ENCODE measurements around the gene SYT15.
"Not testable (repeated sequence)": the region's sequence is repeated elsewhere in the genome, so short reads cannot be mapped to it uniquely, and the experiment has no call there.

The SYT15 gene

DNA sequence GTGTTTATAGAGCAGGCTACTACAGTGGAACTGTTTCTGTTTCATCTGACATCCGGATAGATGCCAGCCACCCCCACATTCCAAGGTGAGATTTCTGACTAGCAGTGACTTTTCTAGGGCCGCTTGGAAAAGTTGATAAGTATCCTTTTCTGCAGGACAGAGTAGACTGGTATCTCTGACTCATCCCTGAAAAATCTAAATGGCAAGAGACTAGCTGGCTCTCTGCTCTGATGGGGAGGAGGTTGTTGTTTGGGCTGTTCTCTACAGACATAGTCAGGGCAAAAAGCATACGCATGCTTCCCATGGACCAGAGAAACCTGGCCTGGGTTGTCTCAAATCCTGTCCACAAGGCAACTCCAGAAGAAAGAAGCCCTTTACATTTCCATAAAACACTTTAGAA is 10.7 kb downstream of the SYT15 start:
- not testable (repeated sequence) for DNase-seq (ENCODE audit: low spot score)

DNA sequence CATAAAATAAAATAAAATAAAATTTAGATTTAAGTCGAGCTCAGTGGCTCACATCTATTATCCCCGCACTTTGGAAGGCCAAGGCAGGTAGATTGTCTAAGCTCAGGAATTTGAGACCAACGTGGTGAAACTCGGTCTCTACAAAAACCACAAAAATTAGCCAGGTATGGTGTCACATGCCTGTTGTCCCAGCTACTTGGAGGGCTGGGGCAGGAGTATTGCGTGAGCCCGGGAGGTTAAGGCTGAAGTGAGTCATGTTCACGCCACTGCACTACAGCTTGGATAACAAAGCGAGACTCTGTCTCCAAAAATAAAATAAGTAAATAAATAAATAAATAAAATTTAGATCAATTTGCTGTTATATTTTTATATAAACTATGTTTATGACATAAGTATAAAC is 12.1 kb downstream of the SYT15 start:
- not testable (repeated sequence) for DNase-seq (ENCODE audit: low spot score)

DNA sequence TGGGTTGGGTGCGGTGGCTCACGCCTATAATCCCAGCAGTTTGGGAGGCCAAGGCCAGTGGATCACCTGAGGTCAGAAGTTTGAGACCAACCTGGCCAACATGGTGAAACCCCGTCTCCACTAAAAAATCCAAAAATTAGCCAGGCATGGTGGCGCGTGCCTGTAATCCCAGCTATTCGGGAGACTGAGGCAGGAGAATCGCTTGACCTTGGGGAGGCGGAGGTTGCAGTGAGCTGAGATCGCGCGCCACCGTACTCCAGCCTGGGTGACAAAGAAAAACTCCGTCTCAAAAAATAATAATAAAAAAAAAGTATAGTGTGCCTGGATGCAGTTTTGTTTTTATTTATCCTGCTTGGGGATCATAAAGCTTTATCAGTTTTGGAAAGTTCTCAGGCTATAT is 14.4 kb downstream of the SYT15 start:
- not testable (repeated sequence) for DNase-seq (ENCODE audit: low spot score)

DNA sequence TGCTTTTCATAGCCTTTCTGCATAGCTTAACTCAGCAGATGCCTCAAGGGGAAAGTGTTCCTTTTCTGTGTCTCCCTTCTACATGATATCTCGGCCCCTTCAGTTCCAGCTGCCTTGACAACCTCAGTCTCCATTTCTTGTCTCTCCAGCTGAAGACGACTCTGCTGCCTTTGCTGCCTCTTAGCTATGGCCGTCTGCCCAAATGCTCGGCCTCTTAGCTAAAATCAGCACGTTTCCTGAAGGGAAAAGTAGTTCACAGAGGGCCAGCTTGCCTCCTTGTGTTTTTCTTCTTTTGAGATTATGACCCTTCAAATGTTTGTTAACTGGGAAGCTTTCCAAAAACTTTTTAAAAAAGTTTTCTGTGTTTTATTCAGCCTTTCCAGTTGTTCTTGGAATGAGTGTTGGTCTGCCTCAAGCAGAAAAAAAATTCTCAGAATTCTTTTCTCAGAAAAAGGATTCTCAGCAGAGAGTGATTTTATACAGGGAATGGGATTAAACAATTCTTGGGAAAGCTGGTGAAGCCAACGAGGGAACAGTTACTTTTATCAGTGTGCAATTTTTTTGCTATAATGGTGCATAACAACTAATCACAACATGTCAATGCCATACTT is 15.6 kb downstream of the SYT15 start:
- DNase-seq (ENCODE audit: low spot score): not testable (repeated sequence)

DNA sequence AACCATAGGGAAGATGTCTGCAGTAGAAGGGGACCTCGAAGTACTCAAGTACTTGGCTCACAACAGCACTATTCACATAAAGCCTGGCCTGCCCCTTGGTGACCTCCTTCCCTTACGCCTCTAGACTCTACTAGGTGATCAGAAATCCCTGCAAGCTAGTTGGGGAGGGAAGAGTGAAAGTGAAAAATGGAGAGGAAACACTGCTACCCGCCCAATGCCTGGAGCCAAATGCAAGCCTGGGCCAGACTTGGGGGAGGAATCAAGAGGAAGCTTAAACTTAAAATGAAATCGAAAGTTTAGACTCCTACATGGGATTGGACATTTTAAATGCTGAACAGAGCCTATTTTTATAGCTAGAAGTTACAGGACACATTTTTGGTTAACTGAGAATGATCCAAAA is 17.6 kb downstream of the SYT15 start:
- DNase-seq (ENCODE audit: low spot score): not testable (repeated sequence)

DNA sequence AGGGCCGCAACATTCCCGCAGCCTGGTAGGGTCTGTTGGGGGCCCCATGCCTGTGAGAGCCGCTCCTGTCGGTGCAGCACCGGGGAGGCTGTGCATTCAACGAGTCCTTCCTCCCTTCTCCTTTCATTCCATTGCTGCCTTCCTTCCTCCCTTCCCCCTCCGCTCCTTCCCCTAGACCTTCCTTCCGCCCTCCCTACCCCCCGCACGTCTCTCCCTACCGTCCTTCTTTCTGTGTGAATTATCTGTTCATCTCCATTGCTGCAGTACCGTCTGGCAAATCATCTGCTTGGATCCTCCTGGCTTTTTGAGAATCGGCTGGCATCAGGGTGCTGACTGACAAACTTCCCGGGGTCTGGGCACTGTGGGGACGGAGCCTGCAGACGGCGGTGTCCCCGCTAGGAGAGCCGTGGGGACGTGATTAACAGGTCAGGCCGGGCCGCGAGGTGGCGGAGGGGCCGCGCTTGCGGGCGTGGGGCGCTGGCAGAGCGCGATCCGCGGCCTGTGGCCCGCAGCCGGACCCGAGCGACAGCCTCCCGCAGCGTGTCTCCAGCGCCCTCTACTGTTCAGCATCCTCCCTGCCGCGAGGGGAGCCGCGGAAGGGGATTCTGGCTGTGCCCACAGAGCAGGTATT is 18.8 kb downstream of the SYT15 start:
- not testable (repeated sequence) for DNase-seq (ENCODE audit: low spot score)

DNA sequence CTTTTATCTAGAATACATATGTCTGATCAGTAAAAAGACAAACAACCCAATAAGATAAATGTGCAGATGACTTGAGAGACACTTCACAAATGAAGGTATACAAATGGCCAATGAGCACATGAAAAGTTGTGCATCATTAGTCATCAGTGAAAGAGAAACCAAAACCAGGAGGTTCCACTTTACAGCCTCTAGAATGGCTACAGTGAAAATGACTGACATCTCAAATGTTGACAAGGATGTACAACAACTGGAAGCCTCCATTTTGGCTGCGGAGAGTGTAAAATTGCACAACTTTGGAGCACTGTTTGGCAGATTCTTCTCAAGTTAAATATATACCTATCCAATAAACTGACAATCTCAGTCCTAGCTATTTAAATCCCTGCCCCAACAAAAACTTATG is 21.6 kb downstream of the SYT15 start:
- DNase-seq (ENCODE audit: low spot score): not testable (repeated sequence)

DNA sequence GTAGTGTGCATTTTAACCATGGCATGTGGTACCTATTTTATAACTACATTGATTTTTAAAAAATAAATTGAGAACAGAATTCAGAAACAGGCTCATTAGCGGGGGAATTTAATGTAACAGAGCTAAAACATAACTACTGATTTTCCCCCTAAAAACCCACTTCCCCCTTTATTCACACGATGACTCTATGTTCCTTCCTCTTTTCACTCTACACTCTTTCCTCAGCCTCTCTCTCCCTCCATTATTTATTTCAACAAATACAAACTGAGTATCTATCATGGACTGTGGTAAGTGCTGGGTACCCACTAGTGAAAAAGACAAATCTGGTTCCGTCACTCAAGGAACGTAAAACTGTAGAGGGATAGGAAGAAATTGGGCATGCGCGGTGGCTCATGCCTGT is 36.6 kb downstream of the SYT15 start:
- not testable (repeated sequence) for DNase-seq (ENCODE audit: low spot score)

DNA sequence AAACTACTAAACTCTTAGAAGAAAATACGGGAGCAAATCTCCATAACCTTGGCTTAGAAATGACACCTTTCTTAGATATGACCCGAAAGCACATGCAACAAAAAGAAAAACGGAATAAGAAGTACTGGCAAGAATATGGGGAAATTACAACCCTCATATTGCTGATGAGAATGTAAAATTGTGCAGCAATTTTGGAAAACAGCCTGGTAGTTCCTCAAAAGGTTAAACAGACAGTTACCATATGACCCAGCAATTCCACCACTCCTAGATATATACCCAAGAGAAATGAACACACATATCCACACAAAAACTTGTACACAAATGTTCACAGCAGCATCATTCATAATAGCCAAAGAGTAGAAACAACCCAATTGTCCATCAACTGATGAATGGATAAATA is 37.3 kb downstream of the SYT15 start:
- not testable (repeated sequence) for DNase-seq (ENCODE audit: low spot score)

DNA sequence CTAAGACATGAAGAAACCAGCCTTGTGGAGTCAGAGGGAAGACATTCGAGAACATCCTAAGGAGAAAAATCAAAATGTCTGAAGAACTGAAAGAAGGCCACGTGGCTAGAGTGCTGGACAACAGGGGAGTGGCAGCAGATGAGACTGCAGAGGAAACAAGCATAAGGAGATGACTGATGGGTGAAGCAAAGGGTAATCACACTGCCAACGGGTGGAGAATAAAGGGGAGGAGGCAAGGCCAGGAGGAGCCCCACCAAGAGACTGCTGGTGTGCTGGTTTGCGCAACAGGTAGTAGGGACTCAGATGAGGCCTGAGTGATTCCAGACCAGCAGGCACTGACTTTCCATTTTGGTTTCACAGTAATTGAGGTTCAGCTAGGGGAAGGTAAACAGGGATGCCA is 38.2 kb downstream of the SYT15 start:
- not testable (repeated sequence) for DNase-seq (ENCODE audit: low spot score)

DNA sequence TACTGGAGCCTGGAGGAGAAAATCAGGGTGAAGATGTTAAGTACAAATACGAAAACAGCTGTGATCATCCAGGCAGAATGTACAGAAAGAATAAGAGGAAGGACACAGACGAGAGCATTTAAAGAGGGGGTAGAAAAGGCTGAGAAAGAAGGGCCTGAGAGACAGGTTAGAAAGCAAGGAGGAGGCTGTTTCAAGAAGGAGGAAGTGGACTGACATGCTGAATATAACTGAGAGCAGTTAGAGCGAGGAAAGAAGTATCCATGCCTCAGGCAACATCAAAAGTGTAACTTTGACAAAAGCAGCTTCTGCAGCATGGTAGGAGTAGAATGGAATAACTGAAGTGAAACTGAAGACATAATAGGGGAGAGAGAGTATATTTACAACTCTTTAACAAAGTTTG is 39.0 kb downstream of the SYT15 start:
- not testable (repeated sequence) for DNase-seq (ENCODE audit: low spot score)

DNA sequence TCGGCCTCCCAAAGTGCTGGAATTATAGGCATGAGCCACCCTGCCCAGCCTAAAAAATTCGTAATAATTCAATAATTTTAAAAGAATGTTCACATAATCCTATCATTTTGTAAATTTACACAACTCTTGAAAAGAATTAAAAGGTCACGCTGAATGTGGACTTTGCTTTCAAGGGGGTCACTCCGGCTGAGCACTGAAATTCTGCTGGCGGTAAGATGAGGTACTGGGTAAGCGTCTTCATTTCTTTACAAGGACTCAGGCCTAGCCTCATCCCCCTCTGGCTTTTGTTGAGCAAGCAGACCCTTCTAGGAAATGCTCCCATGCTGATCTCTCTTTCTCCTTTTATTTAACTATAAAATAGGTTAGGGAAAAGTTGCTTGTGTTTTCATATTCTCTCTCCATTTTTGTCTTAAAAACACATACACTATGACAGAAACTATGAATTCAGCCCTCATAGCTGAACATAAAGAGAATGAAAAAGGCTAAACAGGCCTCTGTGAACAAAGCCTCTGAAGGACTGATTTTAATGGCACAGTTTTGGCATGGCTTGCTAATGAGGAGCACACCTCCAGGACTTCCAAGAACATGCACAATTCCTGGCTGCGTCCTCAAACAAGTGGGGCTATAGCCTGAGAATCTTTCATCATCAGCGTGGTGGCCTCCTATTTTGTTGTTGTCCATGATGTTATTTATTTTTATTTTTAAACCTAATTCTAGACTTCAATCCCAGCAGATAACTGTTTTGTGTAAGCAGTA is 45.1 kb downstream of the SYT15 start:
- DNase-seq (ENCODE audit: low spot score): not testable (repeated sequence)

DNA sequence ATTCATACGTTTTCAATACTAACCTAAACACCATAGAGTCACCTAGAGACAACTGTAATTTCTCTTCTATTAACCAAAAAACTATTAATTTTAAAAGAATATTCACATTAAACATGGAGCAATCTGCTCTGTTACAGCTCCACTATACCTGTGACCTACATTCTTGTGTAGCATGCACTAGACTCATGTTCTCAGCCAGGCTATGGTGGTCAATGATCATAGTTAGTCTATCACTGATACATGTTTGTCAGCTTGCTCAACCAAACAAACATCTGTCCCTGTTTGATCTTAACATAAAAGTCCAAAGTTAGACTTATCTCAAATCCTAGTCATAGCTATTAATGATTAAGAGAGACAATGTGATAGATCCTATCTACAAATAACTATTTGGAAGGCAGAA is 50.9 kb downstream of the SYT15 start:
- not testable (repeated sequence) for DNase-seq (ENCODE audit: low spot score)

DNA sequence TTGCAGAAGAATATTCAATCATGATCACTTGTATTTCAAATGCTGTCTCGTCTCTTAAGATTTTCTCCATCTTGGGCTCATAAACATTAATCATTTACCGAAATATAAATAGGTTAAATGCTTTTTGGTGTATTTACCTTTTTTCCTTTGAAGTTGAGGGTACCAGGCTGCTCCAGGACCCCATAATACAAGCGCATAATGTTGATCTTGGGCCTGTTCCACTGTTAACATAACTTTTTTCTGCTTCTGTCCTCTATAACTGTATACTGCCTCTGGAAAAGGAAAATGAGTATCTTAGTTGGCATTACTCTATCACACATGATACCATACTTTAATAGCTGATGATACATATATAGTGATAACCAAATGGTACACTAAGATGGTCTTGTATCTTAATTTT is 51.9 kb downstream of the SYT15 start:
- DNase-seq (ENCODE audit: low spot score): not testable (repeated sequence)

DNA sequence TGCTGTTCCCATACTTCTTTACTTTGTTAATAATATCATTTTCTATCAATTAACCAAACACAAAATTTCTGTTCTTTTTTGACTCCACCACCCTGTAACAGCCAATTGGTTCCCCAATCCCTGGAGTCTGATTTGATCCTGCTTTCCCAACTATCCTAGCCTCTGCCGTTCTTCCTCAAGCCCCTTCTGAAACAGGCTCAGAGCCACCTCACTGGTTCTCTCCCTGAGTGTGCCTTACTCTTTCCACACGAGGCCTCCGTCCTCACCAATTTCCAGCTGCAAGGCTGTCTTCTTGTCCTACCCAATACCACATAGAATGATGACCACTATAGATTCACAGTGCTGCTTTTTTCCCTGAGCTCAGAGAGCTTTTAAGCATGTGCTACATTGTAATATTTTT is 52.8 kb downstream of the SYT15 start:
- DNase-seq (ENCODE audit: low spot score): not testable (repeated sequence)

DNA sequence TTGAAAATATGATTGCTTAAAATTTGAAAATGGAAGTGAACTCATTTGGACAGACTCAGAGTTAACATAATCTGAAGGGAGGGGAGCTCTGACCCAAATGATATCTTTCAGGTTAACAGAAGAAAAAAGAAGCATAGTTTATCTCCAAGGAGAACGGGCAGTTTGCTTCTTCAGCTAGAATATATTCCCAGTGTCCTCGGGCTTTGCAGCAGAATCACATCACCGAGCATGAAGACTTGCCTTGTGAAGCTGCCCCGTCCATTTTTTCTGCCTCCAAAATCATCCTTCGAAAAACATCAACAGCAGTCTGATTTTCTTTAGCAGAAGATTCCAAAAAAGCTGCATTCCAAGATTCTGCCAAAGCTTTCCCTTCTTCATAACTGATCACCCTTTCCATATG is 55.8 kb downstream of the SYT15 start:
- not testable (repeated sequence) for DNase-seq (ENCODE audit: low spot score)

DNA sequence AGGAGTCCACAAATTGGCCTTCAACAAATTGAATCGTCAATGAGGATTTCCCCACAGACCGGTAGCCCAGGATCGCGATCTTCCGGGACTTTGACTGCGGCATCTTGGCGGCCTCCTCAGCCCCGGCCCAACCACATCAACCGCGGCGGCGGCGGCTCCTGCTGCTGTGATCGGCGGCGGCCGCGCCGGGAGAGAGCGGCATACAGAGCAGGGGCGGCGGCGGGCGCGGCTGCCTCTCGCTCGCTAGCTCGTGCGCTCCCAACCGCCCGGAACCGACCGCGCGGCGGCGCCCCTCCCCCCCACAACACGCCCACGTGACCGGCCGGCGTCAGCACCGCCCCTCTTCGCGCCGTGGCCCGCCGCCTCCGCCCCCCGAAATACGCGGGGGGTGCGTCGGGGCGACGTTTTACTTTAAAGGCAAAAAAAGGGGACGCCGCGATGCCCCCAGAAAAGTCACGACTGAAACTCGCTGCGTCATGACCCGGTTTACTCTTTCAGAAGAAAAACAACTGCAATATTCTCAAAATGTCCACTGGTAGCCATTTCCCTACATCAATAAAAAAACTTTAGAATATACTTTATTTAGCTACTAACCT is 56.5 kb downstream of the SYT15 start:
- DNase-seq (ENCODE audit: low spot score): not testable (repeated sequence)

DNA sequence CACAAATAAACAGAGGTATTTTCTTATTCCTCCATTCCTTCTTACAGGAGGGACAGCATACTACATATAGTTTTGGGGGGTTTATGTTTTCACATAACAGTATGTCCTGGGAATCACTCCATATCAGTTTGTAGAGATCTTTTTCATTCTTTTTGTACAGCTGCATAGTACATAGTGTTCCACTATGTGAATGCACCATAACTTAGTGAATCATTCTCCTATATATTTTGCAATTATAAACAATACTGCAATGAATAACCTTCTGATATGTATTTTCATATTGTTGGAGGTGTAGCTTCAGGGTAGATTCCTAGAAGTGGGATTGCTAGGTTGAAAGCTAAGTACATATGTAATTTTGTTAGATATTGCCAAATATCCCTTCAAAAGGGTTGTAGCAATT is 61.1 kb downstream of the SYT15 start:
- DNase-seq (ENCODE audit: low spot score): not testable (repeated sequence)

Data from hematopoietic multipotent progenitor cell treated with erythropoietin and hydrocortisone succinate and interleukin-3 and kit ligand, for 15 days (in vitro differentiated cells).